ENCODE data around the gene CAMKK1. TPM values are rescaled to one million over a fixed set of nuclear protein-coding genes. Genes with fewer than 3 reads are reported as not detected.

CAMKK1 gene
- polyA plus RNA-seq (2014; cell fraction: cytosol; rRNA removed): 7.0 and 7.4 TPM in 2 replicates
- 17.1 and 18.6 TPM in 2 replicates for polyA plus RNA-seq (2014; cell fraction: nucleus; rRNA removed)

GRCh38 chr17:3893003-3893719, at the start of gene CAMKK1:
Gene CAMKK1 (minus strand): TSS chr17:3893053. CDS start chr17:3885687, 7,366 bp downstream.
- DNase-seq (ENCODE audit: low spot score): peak; percentile 88

GRCh38 chr17:3940965-3941698, 48.3 kb upstream of the CAMKK1 start:
- DNase-seq (ENCODE audit: low spot score): no peak

- no peak for DNase-seq (ENCODE audit: low spot score)
These were observed 44.5 kb upstream of the CAMKK1 start for GRCh38 chr17:3937359-3937758.

- no peak for DNase-seq (ENCODE audit: low spot score)
These were observed 43.0 kb upstream of the CAMKK1 start for GRCh38 chr17:3935825-3936355.

GRCh38 chr17:3935140-3935542, 42.3 kb upstream of the CAMKK1 start:
- DNase-seq (ENCODE audit: low spot score): peak; percentile 80

GRCh38 chr17:3929764-3930163, 36.9 kb upstream of the CAMKK1 start:
- no peak for DNase-seq (ENCODE audit: low spot score)

GRCh38 chr17:3929181-3929580, 36.3 kb upstream of the CAMKK1 start:
- DNase-seq (ENCODE audit: low spot score): no peak

- DNase-seq (ENCODE audit: low spot score): no peak
These were observed 35.6 kb upstream of the CAMKK1 start for GRCh38 chr17:3928406-3928805.

- no peak for DNase-seq (ENCODE audit: low spot score)
These were observed 34.9 kb upstream of the CAMKK1 start for GRCh38 chr17:3927628-3928340.

- DNase-seq (ENCODE audit: low spot score): no peak
These were observed 34.2 kb upstream of the CAMKK1 start for GRCh38 chr17:3926860-3927627.

GRCh38 chr17:3925684-3926485, 33.0 kb upstream of the CAMKK1 start:
- DNase-seq (ENCODE audit: low spot score): no peak

- DNase-seq (ENCODE audit: low spot score): no peak
These were observed 31.9 kb upstream of the CAMKK1 start for GRCh38 chr17:3924512-3925350.

- DNase-seq (ENCODE audit: low spot score): no peak
These were observed 30.8 kb upstream of the CAMKK1 start for GRCh38 chr17:3923466-3924190.

- no peak for DNase-seq (ENCODE audit: low spot score)
These were observed 29.9 kb upstream of the CAMKK1 start for GRCh38 chr17:3922765-3923164.

GRCh38 chr17:3921502-3922319, 28.9 kb upstream of the CAMKK1 start:
- no peak for DNase-seq (ENCODE audit: low spot score)

- peak; percentile 47 for DNase-seq (ENCODE audit: low spot score)
These were observed 28.2 kb upstream of the CAMKK1 start for GRCh38 chr17:3921006-3921405.

- no peak for DNase-seq (ENCODE audit: low spot score)
These were observed 26.3 kb upstream of the CAMKK1 start for GRCh38 chr17:3919123-3919624.

Measured in SK-N-DZ (cell line).